ENCODE measurements around the gene TAGLN. TPM values are rescaled to one million over a fixed set of nuclear protein-coding genes. Genes with fewer than 3 reads are reported as not detected.
"Not testable (repeated sequence)": the region's sequence is repeated elsewhere in the genome, so short reads cannot be mapped to it uniquely, and the experiment has no call there.

TAGLN gene
- polyA plus RNA-seq, 4 donors: 57.9 to 611 (median 134) TPM

DNA sequence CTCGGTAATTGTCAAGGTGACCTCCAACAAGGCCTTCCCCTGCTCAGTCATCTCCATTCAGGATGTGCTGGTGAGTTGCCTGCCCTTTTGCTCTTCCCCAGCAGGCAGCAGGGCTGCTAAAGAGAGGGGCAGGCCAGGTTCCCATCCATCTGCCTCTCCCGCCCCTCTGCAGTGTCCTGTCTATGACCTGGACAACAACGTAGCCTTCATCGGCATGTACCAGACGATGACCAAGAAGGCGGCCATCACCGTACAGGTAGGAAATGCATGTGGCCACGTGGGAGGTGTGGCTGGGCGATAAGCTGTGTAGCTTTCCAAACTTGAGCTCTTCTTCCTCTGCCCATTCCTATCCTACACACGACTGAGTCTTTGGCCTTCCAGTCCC is 16.6 kb upstream of the TAGLN start:
- WGBS, 3 donors: 88 to 94% (median 93%) methylated on average over 10 of the region's 10 CpGs
- peaks cover 3 to 51% (median 5%) of the 10 kb centered on the region in 3 donors for H3K36me3 ChIP-seq (ENCODE audit: control insufficient read depth in 3 of 3, insufficient read depth in 2 of 3, low read depth in 1 of 3, low read length in 3 of 3)
- no peak overlapping the region for H3K27ac ChIP-seq (ENCODE audit: low read depth in 1 of 3, low read length in 2 of 3)
- no peak overlapping the region for H3K4me3 ChIP-seq (ENCODE audit: low read depth in 1 of 3, low read length in 3 of 3)
- H3K27me3 ChIP-seq (ENCODE audit: control insufficient read depth in 3 of 3, insufficient read depth in 3 of 3, low read length in 3 of 3): no peaks in the 10 kb centered on the region
- H3K4me1 ChIP-seq (ENCODE audit: control insufficient read depth in 3 of 3, insufficient read depth in 2 of 3, low read depth in 1 of 3, low read length in 2 of 3): peaks cover 2 to 39% (median 10%) of the 10 kb centered on the region in 3 donors
- no peaks in the 10 kb centered on the region for H3K9me3 ChIP-seq (ENCODE audit: control insufficient read depth in 2 of 2, insufficient read depth in 1 of 2, low read depth in 1 of 2, low read length in 1 of 2)
- FAIRE-seq (no peak), DNase-seq (no peak)

DNA sequence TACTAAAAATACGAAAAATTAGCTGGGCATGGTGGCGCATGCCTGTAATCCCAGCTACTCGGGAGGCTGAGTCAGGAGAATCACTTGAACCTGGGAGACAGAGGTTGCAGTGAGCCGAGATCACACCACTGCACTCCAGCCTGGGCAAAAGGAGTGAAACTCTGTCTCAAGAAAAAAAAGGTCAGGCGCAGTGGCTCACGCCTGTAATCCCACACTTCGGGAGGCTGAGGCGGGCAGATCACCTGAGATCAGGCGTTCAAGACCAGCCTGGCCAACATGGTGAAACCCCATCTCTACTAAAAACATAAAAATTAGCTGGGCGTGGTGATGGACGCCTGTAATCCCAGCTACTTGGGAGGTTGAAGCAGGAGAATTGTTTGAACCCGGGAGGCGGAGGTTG is 16.0 kb upstream of the TAGLN start:
- H3K27me3 ChIP-seq (ENCODE audit: control insufficient read depth in 3 of 3, insufficient read depth in 3 of 3, low read length in 3 of 3); H3K9me3 ChIP-seq (ENCODE audit: control insufficient read depth in 2 of 2, insufficient read depth in 1 of 2, low read depth in 1 of 2, low read length in 1 of 2); FAIRE-seq; DNase-seq; H3K4me3 ChIP-seq (ENCODE audit: low read depth in 1 of 3, low read length in 3 of 3); H3K27ac ChIP-seq (ENCODE audit: low read depth in 1 of 3, low read length in 2 of 3): not testable (repeated sequence)
- H3K4me1 ChIP-seq (ENCODE audit: control insufficient read depth in 3 of 3, insufficient read depth in 2 of 3, low read depth in 1 of 3, low read length in 2 of 3): peaks cover 2 to 33% (median 10%) of the 10 kb centered on the region in 3 donors
- 90 to 95% (median 93%) methylated on average over 13 of the region's 13 CpGs for WGBS, 3 donors
- H3K36me3 ChIP-seq (ENCODE audit: control insufficient read depth in 3 of 3, insufficient read depth in 2 of 3, low read depth in 1 of 3, low read length in 3 of 3): peaks cover 3 to 58% (median 5%) of the 10 kb centered on the region in 3 donors

DNA sequence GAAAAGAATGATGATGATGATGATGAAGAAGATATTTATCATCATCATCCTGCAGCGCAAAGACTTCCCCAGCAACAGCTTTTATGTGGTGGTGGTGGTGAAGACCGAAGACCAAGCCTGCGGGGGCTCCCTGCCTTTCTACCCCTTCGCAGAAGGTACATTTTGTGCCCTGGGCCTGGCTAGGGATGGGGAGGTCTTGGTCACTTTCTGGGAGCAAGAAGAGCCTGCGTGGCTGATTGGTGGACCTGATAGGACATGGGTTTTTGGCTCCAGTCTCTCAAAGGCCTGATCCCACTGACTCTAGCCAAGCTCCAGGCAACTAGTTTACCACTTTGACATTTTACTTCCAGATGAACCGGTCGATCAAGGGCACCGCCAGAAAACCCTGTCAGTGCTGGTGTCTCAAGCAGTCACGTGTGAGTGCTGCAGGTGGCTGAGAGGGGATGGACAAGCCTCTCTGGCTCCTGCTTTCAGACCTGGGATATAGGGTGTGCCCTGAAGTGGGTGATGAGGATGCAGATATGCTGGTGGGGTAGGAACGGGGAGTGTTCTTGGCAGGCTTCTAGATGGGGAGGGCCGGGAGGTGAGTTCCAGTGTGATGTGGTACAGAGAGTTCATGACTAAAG is 15.3 kb upstream of the TAGLN start:
- DNase-seq (peak in 1 of 2 donors; percentile 45), FAIRE-seq (no peak)
- no peak overlapping the region for H3K27ac ChIP-seq (ENCODE audit: low read depth in 1 of 3, low read length in 2 of 3)
- H3K4me1 ChIP-seq (ENCODE audit: control insufficient read depth in 3 of 3, insufficient read depth in 2 of 3, low read depth in 1 of 3, low read length in 2 of 3): peaks cover 2 to 31% (median 10%) of the 10 kb centered on the region in 3 donors
- no peak overlapping the region for H3K4me3 ChIP-seq (ENCODE audit: low read depth in 1 of 3, low read length in 3 of 3)
- 54 to 79% (median 55%) methylated on average over 11 of the region's 11 CpGs for WGBS, 3 donors
- no peaks in the 10 kb centered on the region for H3K9me3 ChIP-seq (ENCODE audit: control insufficient read depth in 2 of 2, insufficient read depth in 1 of 2, low read depth in 1 of 2, low read length in 1 of 2)
- H3K36me3 ChIP-seq (ENCODE audit: control insufficient read depth in 3 of 3, insufficient read depth in 2 of 3, low read depth in 1 of 3, low read length in 3 of 3): peaks cover 3 to 64% (median 5%) of the 10 kb centered on the region in 3 donors
- H3K27me3 ChIP-seq (ENCODE audit: control insufficient read depth in 3 of 3, insufficient read depth in 3 of 3, low read length in 3 of 3): no peaks in the 10 kb centered on the region

DNA sequence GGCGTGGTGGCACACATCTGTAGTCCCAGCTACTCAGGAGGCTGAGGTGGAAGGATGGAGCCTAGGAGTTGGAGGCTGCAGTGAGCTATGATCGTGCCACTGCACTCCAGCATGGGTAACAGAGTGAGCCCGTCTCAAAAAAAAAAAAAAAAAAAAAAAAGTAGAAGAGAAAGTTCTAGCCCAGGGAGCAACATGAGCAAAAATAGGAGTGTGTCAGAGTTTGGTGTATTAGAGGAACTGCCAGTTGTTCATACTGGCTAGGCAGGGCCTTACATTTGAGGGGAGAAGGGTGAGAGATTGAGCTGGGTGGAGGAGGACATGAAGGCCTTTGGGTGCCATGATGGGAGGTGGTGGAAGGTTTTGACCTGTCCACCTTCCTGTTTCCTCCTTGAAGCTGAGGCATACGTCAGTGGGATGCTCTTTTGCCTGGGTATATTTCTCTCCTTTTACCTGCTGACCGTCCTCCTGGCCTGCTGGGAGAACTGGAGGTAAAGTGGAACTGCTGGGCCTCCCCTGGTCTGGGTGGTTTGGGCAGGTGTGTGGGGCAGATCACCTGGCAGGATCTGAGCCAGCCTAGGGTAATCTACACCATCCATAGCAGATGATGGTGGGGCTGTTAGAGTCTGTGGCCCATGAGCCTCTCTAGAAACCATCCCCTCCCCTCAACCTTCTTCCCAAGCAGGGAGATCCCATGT is 13.3 kb upstream of the TAGLN start:
- WGBS, 3 donors: 81 to 89% (median 87%) methylated on average over 5 of the region's 5 CpGs
- Histone ChIP-seq H3K27ac (ENCODE audit: low read depth in 1 of 3, low read length in 2 of 3) (peak overlapping the region in 1 of 3 donors; percentile 18), H3K27me3 (ENCODE audit: control insufficient read depth in 3 of 3, insufficient read depth in 3 of 3, low read length in 3 of 3) (no peaks in the 10 kb centered on the region), H3K9me3 (ENCODE audit: control insufficient read depth in 2 of 2, insufficient read depth in 1 of 2, low read depth in 1 of 2, low read length in 1 of 2) (no peaks in the 10 kb centered on the region), H3K4me1 (ENCODE audit: control insufficient read depth in 3 of 3, insufficient read depth in 2 of 3, low read depth in 1 of 3, low read length in 2 of 3) (peaks cover 2 to 17% (median 3%) of the 10 kb centered on the region in 3 donors), H3K36me3 (ENCODE audit: control insufficient read depth in 3 of 3, insufficient read depth in 2 of 3, low read depth in 1 of 3, low read length in 3 of 3) (peaks cover 5 to 82% (median 6%) of the 10 kb centered on the region in 3 donors), H3K4me3 (ENCODE audit: low read depth in 1 of 3, low read length in 3 of 3) (no peak overlapping the region)
- no peak for DNase-seq
- no peak for FAIRE-seq

DNA sequence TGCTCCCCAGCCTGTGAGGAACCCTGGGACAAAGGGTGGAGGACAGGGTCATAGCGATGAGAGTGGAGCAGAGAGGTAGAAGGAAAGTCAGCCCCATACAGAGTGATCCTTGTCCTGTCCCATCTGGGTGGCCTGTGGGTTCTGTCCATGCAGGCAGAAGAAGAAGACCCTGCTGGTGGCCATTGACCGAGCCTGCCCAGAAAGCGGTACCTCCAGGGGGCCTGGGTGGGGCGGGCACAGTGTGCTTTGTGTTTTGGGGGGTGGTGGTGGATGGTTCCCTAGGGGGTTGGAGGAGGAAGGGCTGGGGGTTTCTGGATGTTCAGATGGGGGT is 12.8 kb upstream of the TAGLN start:
- peaks cover 5 to 83% (median 6%) of the 10 kb centered on the region in 3 donors for H3K36me3 ChIP-seq (ENCODE audit: control insufficient read depth in 3 of 3, insufficient read depth in 2 of 3, low read depth in 1 of 3, low read length in 3 of 3)
- H3K27ac ChIP-seq (ENCODE audit: low read depth in 1 of 3, low read length in 2 of 3): no peak overlapping the region
- H3K27me3 ChIP-seq (ENCODE audit: control insufficient read depth in 3 of 3, insufficient read depth in 3 of 3, low read length in 3 of 3): no peaks in the 10 kb centered on the region
- DNase-seq: no peak
- no peaks in the 10 kb centered on the region for H3K9me3 ChIP-seq (ENCODE audit: control insufficient read depth in 2 of 2, insufficient read depth in 1 of 2, low read depth in 1 of 2, low read length in 1 of 2)
- WGBS, 3 donors: 95 to 100% (median 100%) methylated on average over 3 to 4 of the region's 4 CpGs
- H3K4me3 ChIP-seq (ENCODE audit: low read depth in 1 of 3, low read length in 3 of 3): no peak overlapping the region
- no peak for FAIRE-seq
- peaks cover 0 to 13% (median 0%) of the 10 kb centered on the region in 3 donors for H3K4me1 ChIP-seq (ENCODE audit: control insufficient read depth in 3 of 3, insufficient read depth in 2 of 3, low read depth in 1 of 3, low read length in 2 of 3)

DNA sequence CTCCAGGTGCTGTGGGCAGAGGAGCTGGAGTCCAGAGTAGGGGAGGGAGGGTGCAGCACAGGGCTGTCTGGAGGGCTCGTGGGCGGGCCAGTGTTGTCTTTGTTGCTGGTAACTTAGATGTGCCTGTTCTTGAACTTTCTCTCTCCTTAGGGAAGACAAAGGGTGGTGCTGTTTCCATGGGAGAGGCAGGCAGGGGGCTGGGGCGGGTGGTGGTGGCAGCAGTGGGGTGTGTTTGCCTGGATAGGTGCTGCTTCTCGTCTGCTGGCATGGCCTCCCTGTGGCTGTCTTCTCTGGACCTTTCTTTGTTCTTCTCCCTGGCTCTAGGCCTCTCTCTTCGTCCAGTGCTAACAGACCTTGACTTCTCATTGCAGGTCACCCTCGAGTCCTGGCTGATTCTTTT is 12.2 kb upstream of the TAGLN start:
- no peak for FAIRE-seq
- H3K36me3 ChIP-seq (ENCODE audit: control insufficient read depth in 3 of 3, insufficient read depth in 2 of 3, low read depth in 1 of 3, low read length in 3 of 3): peaks cover 6 to 83% (median 8%) of the 10 kb centered on the region in 3 donors
- WGBS, 3 donors: 74 to 83% (median 80%) methylated on average over 6 of the region's 6 CpGs
- H3K27ac ChIP-seq (ENCODE audit: low read depth in 1 of 3, low read length in 2 of 3): no peak overlapping the region
- H3K4me1 ChIP-seq (ENCODE audit: control insufficient read depth in 3 of 3, insufficient read depth in 2 of 3, low read depth in 1 of 3, low read length in 2 of 3): peaks cover 0 to 9% (median 0%) of the 10 kb centered on the region in 3 donors
- H3K27me3 ChIP-seq (ENCODE audit: control insufficient read depth in 3 of 3, insufficient read depth in 3 of 3, low read length in 3 of 3): no peaks in the 10 kb centered on the region
- no peak for DNase-seq
- no peaks in the 10 kb centered on the region for H3K9me3 ChIP-seq (ENCODE audit: control insufficient read depth in 2 of 2, insufficient read depth in 1 of 2, low read depth in 1 of 2, low read length in 1 of 2)
- no peak overlapping the region for H3K4me3 ChIP-seq (ENCODE audit: low read depth in 1 of 3, low read length in 3 of 3)

DNA sequence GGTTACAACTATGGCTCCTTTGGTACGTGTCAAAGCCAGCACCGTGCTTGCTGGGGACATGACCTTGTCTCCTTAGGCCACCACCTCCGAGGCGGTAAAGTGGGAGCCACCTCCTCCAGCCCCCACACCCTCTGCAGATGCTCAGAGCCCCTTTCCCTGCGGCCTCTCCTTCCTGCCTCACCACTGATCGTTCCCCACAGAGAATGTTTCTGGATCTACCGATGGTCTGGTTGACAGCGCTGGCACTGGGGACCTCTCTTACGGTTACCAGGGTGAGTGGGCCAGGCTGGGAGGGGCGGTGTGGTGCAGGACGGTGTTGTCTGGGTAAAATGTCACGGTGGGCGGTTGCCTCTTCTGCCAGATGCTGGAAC is 11.8 kb upstream of the TAGLN start:
- Histone ChIP-seq H3K9me3 (ENCODE audit: control insufficient read depth in 2 of 2, insufficient read depth in 1 of 2, low read depth in 1 of 2, low read length in 1 of 2) (no peaks in the 10 kb centered on the region), H3K36me3 (ENCODE audit: control insufficient read depth in 3 of 3, insufficient read depth in 2 of 3, low read depth in 1 of 3, low read length in 3 of 3) (peaks cover 6 to 83% (median 10%) of the 10 kb centered on the region in 3 donors), H3K4me3 (ENCODE audit: low read depth in 1 of 3, low read length in 3 of 3) (no peak overlapping the region), H3K27ac (ENCODE audit: low read depth in 1 of 3, low read length in 2 of 3) (no peak overlapping the region), H3K4me1 (ENCODE audit: control insufficient read depth in 3 of 3, insufficient read depth in 2 of 3, low read depth in 1 of 3, low read length in 2 of 3) (peaks cover 0 to 9% (median 0%) of the 10 kb centered on the region in 3 donors), H3K27me3 (ENCODE audit: control insufficient read depth in 3 of 3, insufficient read depth in 3 of 3, low read length in 3 of 3) (no peaks in the 10 kb centered on the region)
- FAIRE-seq (no peak), DNase-seq (no peak)
- 86 to 94% (median 91%) methylated on average over 13 of the region's 13 CpGs for WGBS, 3 donors

DNA sequence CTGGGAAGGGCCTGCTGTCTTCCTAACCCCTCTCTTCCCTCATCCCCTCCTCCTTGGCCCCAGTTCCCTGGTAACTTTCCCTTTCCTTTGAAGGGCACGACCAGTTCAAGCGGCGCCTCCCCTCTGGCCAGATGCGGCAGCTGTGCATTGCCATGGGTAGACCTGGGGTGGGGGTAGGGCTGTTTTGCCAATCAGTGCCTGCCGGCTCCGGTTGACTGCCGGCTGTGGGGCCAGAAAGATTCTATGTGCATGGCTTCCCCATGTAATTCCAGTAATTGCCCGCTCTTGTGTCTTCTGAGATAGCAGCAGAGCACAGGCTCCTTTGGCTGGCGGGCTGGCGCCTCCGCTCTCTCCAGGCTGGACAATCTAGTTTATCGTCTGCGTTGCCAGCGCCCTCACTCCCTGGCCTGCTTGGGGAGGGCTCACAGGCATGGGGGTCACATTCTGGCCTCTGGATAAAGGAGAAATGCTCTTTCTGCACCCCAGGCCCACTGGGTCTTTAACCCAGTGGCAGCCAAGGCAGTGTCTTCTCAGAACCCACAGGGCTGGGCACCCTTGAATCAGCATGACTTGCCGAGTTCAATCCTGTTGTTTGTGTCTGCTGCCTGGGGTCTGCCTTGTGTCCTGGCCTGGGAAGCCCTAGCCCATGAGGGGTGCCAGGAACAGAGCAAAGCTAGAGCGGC is 11.2 kb upstream of the TAGLN start:
- WGBS, 3 donors: 92 to 93% (median 93%) methylated on average over 16 of the region's 16 CpGs
- no peaks in the 10 kb centered on the region for H3K27me3 ChIP-seq (ENCODE audit: control insufficient read depth in 3 of 3, insufficient read depth in 3 of 3, low read length in 3 of 3)
- FAIRE-seq (no peak), DNase-seq (no peak)
- H3K27ac ChIP-seq (ENCODE audit: low read depth in 1 of 3, low read length in 2 of 3): no peak overlapping the region
- H3K4me3 ChIP-seq (ENCODE audit: low read depth in 1 of 3, low read length in 3 of 3): no peak overlapping the region
- peaks cover 4 to 85% (median 11%) of the 10 kb centered on the region in 3 donors for H3K36me3 ChIP-seq (ENCODE audit: control insufficient read depth in 3 of 3, insufficient read depth in 2 of 3, low read depth in 1 of 3, low read length in 3 of 3)
- peaks cover 0 to 9% (median 0%) of the 10 kb centered on the region in 3 donors for H3K4me1 ChIP-seq (ENCODE audit: control insufficient read depth in 3 of 3, insufficient read depth in 2 of 3, low read depth in 1 of 3, low read length in 2 of 3)
- H3K9me3 ChIP-seq (ENCODE audit: control insufficient read depth in 2 of 2, insufficient read depth in 1 of 2, low read depth in 1 of 2, low read length in 1 of 2): no peaks in the 10 kb centered on the region
